Mucosa of rectum (tissue), 2 donors: ENCODE measurements around the gene ZSCAN23.

Experiments used
- H3K27ac ChIP-seq, 2 donors: one replicate each; pipeline ENCODE4 v1.7.0; 2013; ENCODE audit warnings: inconsistent platforms in 2 of 2, low read depth in 2 of 2, low read length in 2 of 2
- H3K27me3 ChIP-seq, 2 donors: one replicate each; pipeline ENCODE4 v1.7.0; 2013; ENCODE audit warnings: low read length in 2 of 2; ENCODE audit not compliant: control insufficient read depth in 2 of 2, insufficient read depth in 2 of 2
- H3K36me3 ChIP-seq, 2 donors: one replicate each; pipeline ENCODE4 v1.7.0; 2013; ENCODE audit warnings: low read length in 2 of 2; ENCODE audit not compliant: control insufficient read depth in 2 of 2, insufficient read depth in 2 of 2
- H3K4me1 ChIP-seq, 2 donors: one replicate each; pipeline ENCODE4 v1.7.0; 2013; ENCODE audit warnings: low read length in 2 of 2, mild to moderate bottlenecking in 1 of 2; ENCODE audit not compliant: control insufficient read depth in 2 of 2, insufficient read depth in 2 of 2
- H3K4me3 ChIP-seq, 2 donors: one replicate each; pipeline ENCODE4 v1.7.0; 2013; ENCODE audit warnings: low read length in 2 of 2
- H3K9ac ChIP-seq, 2 donors: one replicate each; pipeline ENCODE4 v1.7.0; 2013; ENCODE audit warnings: low read length in 2 of 2, low read depth in 1 of 2, mild to moderate bottlenecking in 1 of 2
- H3K9me3 ChIP-seq, 2 donors: one replicate each; pipeline ENCODE4 v1.7.0; 2013; ENCODE audit warnings: low read length in 2 of 2; ENCODE audit not compliant: control insufficient read depth in 2 of 2
- donor health status: healthy.
- donor health status: Normal muscosa, but diverticular disease.

Gene ZSCAN23

GRCh38 chr6:28442586-28442985 is 705 bp downstream of the ZSCAN23 start:
- Histone ChIP-seq H3K27ac (no peak overlapping the region), H3K36me3 (no peaks in the 10 kb centered on the region), H3K9ac (no peak overlapping the region), H3K27me3 (peaks cover 3 to 11% of the 10 kb centered on the region in 2 donors), H3K9me3 (peaks cover 0 to 4% of the 10 kb centered on the region in 2 donors), H3K4me3 (peak overlapping the region; percentile 4 to 84), H3K4me1 (no peaks in the 10 kb centered on the region)

DNA sequence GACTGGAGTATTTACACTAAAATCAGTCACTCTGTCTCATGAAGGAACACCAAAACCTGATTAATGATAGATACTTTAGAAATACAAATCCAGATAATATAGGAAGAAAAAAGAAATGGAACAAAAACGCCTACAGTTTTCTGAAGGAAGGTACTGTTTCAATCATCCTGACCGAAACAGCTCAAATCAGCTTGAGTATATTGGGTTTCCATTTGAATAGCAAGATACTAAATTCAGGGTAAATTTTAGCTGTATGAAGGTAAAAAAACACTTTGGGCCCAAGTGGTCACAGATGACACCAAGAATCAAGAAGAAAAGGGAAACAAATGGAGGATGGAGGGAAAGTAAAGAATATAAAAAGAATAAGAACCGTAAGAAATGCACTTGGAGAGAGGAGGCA is 6.9 kb downstream of the ZSCAN23 start:
- no peaks in the 10 kb centered on the region for H3K36me3 ChIP-seq
- no peak overlapping the region for H3K4me3 ChIP-seq
- no peaks in the 10 kb centered on the region for H3K9me3 ChIP-seq
- no peak overlapping the region for H3K27ac ChIP-seq
- no peak overlapping the region for H3K9ac ChIP-seq
- H3K27me3 ChIP-seq: no peaks in the 10 kb centered on the region
- H3K4me1 ChIP-seq: no peaks in the 10 kb centered on the region

- H3K9me3 ChIP-seq: no peaks in the 10 kb centered on the region
These were observed 10.2 kb downstream of the ZSCAN23 start for GRCh38 chr6:28433119-28433518.

GRCh38 chr6:28429781-28430180 is 13.5 kb downstream of the ZSCAN23 start:
- H3K27me3 ChIP-seq: no peaks in the 10 kb centered on the region
- H3K4me1 ChIP-seq: no peaks in the 10 kb centered on the region
- no peaks in the 10 kb centered on the region for H3K9me3 ChIP-seq
- no peak overlapping the region for H3K4me3 ChIP-seq
- H3K36me3 ChIP-seq: no peaks in the 10 kb centered on the region
- H3K9ac ChIP-seq: no peak overlapping the region
- H3K27ac ChIP-seq: no peak overlapping the region

More at GRCh38 chr6:28433119-28433518, 10.2 kb downstream of the ZSCAN23 start:
- H3K27ac ChIP-seq: no peak overlapping the region
- H3K36me3 ChIP-seq: no peaks in the 10 kb centered on the region
- H3K9ac ChIP-seq: no peak overlapping the region
- H3K4me1 ChIP-seq: no peaks in the 10 kb centered on the region
- H3K4me3 ChIP-seq: no peak overlapping the region
- H3K27me3 ChIP-seq: no peaks in the 10 kb centered on the region

DNA sequence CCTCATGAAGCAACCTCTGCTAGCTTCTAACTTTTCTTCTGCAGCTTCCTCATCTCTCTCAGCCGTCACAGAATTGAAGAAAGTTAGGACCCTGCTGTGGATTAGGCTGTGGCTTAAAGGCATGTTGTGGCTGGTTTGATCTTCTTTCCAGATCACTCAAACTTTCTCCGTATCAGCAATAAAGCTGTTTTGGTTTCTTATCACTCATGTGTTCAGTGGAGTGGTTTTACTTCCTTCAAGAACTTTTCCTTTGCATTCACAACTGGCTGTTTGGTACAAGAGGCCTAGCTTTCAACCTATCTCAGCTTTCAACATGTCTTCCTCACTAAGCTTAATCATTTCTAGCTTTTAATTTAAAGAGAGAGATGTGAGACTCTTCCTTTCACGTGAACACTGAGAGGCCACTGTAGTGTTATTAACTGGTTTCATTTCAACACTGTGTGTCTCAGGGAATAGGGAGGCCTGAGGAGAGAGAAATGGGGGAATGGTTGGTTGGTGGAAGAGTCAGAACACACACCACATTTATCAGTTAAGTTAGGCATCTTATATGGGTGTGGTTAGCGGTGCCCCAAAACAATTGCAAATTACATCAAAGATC is 17.2 kb downstream of the ZSCAN23 start:
- H3K4me1 ChIP-seq: no peaks in the 10 kb centered on the region
- no peaks in the 10 kb centered on the region for H3K27me3 ChIP-seq
- no peak overlapping the region for H3K27ac ChIP-seq
- H3K4me3 ChIP-seq: no peak overlapping the region
- no peaks in the 10 kb centered on the region for H3K36me3 ChIP-seq
- no peak overlapping the region for H3K9ac ChIP-seq
- no peaks in the 10 kb centered on the region for H3K9me3 ChIP-seq

DNA sequence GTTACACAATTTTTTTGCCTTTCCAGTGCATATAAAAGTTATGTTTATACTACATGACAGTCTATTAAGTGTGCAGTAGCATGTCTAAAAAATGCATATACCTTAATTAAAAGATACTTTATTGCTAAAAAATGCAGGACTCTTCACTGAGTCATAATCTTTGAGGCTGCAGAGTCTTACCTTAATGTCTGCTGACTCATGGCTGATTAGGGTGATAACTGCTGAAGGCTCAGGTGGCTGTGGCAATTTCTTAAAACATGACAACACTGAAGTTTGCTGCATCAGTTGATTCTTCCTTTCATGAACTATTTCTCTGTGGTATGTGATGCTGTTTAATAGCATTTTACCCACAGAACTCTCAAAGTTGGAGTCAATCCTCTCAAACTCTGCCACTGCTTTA is 19.1 kb downstream of the ZSCAN23 start:
- H3K27me3 ChIP-seq: no peaks in the 10 kb centered on the region
- no peaks in the 10 kb centered on the region for H3K36me3 ChIP-seq
- H3K4me1 ChIP-seq: no peaks in the 10 kb centered on the region
- no peak overlapping the region for H3K9ac ChIP-seq
- no peak overlapping the region for H3K4me3 ChIP-seq
- H3K27ac ChIP-seq: no peak overlapping the region
- no peaks in the 10 kb centered on the region for H3K9me3 ChIP-seq

DNA sequence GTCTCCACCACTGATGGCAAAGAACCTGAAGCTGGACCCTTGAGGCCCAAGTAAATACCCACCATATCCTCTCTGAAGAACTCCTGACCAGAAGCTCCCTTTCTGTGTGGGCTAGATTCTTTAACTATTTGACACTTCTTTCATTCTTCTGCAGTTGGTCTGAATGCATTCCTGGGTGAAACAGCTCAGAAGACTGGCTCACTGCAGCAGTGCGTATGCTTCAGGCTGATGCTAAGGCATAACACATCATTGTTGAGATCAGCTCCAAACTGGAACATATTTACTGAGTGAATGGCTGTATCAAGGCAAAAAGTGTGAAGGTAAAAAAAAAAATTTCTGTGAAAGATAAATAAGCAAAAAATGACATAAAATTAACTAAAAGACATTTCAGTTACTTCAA is 19.7 kb downstream of the ZSCAN23 start:
- Histone ChIP-seq H3K4me1 (no peaks in the 10 kb centered on the region), H3K4me3 (no peak overlapping the region), H3K27me3 (no peaks in the 10 kb centered on the region), H3K9me3 (no peaks in the 10 kb centered on the region), H3K27ac (no peak overlapping the region), H3K36me3 (no peaks in the 10 kb centered on the region), H3K9ac (no peak overlapping the region)

GRCh38 chr6:28413681-28414080 is 29.6 kb downstream of the ZSCAN23 start:
- H3K4me1 ChIP-seq: no peaks in the 10 kb centered on the region
- H3K36me3 ChIP-seq: no peaks in the 10 kb centered on the region
- H3K27ac ChIP-seq: no peak overlapping the region
- H3K4me3 ChIP-seq: no peak overlapping the region
- H3K27me3 ChIP-seq: no peaks in the 10 kb centered on the region
- H3K9ac ChIP-seq: no peak overlapping the region
- no peaks in the 10 kb centered on the region for H3K9me3 ChIP-seq

- no peak overlapping the region for H3K27ac ChIP-seq
- H3K27me3 ChIP-seq: peaks cover 0 to 4% of the 10 kb centered on the region in 2 donors
- no peaks in the 10 kb centered on the region for H3K36me3 ChIP-seq
These were observed 32.5 kb downstream of the ZSCAN23 start for GRCh38 chr6:28410767-28411166.

DNA sequence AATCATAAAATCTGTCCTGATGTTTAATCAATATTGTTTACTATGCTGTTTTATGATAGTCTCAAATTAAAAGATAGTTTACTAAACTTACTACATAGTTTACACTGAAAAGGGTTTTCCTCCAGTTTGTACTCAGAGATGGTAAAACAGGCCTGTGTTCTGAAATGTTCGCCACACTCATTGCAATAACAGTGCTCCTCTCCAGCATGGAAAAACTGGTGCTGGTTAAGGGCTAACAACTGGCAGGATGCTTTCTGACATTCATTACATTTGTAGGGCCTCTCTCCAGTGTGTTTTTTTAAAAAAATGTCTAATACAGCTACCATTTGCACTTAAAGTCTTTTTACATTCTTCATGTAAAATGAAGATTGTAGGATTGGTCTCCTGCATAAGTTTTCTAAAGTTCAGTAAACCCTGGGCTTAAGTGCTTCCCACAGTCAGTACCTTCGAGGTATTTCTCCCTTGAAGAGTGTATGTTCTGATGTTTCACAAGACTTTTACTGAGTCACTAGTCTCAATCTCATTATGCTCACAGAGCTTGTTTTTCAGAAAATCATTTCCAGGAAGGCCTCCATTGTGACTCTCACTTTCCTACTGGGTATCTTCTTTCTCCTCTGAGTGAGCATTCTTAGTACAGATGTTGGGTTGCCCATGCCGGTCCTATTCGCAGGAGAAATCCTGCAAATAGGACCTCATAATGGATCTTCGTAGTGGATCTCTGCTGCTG is 35.1 kb downstream of the ZSCAN23 start:
- Histone ChIP-seq H3K4me3 (no peak overlapping the region), H3K9ac (no peak overlapping the region), H3K27ac (no peak overlapping the region), H3K9me3 (no peaks in the 10 kb centered on the region), H3K36me3 (no peaks in the 10 kb centered on the region), H3K27me3 (peaks cover 0 to 4% of the 10 kb centered on the region in 2 donors), H3K4me1 (no peaks in the 10 kb centered on the region)

More at GRCh38 chr6:28410767-28411166, 32.5 kb downstream of the ZSCAN23 start:
- Histone ChIP-seq H3K9ac (no peak overlapping the region), H3K4me3 (no peak overlapping the region), H3K4me1 (no peaks in the 10 kb centered on the region), H3K9me3 (no peaks in the 10 kb centered on the region)
